Transverse colon (tissue), 3 donors: ENCODE data around the gene BMS1.

Source experiments
- POLR2A ChIP-seq: fragments of 450-650 bp; IDR thresholded peaks from one replicate; pipeline ENCODE4 v1.6.1; 2016; ENCODE audit warnings: antibody characterized with exemption, mild to moderate bottlenecking, moderate library complexity
- TF ChIP-seq, protein P1 (sequence below), 5 experiments: fragments of 200-600 bp in 3 of 5; fragments of 450-650 bp in 2 of 5; sonication (generic) in 3 of 5; IDR thresholded peaks; 1 replicate in 2 of 5; 2 replicates in 3 of 5; pipeline ENCODE4 v1.5.1; 2016 to 2017; ENCODE audit warnings: antibody characterized with exemption in 5 of 5, inconsistent platforms in 3 of 5, mild to moderate bottlenecking in 2 of 5, moderate library complexity in 1 of 5

DNA sequence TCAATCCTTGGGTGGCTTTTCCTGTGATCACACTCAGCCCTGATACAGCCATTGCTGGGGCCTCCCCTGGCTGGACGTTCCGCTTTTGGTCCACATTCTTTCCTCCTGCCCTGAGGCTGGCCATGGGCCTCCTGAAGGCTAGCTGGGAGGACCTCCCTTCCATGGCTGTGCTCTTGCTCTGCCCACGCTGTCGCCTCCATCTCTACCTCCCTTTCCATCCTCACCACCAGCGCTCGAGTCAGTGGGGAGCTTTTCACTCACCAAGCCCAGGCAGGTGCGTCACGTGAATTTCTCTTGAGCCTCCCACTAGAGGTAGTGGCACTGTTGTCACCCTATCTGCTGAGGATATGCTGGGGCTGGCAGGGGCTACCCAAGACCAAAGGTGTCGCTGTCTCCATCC lies 85.9 kb downstream of the BMS1 start:
- TF ChIP-seq, protein P1, sequence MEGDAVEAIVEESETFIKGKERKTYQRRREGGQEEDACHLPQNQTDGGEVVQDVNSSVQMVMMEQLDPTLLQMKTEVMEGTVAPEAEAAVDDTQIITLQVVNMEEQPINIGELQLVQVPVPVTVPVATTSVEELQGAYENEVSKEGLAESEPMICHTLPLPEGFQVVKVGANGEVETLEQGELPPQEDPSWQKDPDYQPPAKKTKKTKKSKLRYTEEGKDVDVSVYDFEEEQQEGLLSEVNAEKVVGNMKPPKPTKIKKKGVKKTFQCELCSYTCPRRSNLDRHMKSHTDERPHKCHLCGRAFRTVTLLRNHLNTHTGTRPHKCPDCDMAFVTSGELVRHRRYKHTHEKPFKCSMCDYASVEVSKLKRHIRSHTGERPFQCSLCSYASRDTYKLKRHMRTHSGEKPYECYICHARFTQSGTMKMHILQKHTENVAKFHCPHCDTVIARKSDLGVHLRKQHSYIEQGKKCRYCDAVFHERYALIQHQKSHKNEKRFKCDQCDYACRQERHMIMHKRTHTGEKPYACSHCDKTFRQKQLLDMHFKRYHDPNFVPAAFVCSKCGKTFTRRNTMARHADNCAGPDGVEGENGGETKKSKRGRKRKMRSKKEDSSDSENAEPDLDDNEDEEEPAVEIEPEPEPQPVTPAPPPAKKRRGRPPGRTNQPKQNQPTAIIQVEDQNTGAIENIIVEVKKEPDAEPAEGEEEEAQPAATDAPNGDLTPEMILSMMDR (IDR thresholded peaks at IDR 0.05) = no peak
- TF ChIP-seq POLR2A = no peak
